Astrocyte of the spinal cord (primary cell): Measurements from ENCODE around the gene SIAH2.

Source experiments
- DNase-seq: peaks from one replicate; pipeline ENCODE4 v3.0.0; 2011; ENCODE audit warnings: low read depth, low spot score
- H3K4me3 ChIP-seq: 2 replicates; pipeline ENCODE4 v1.5.1; 2011; ENCODE audit warnings: low read depth, mild to moderate bottlenecking, low read length, moderate library complexity
- in situ Hi-C: cut with HindIII; loops from 2 replicates; pipeline ENCODE4 v1.10.0; 2017; ENCODE audit warnings: low sequenced_read_pairs
- TF ChIP-seq, protein P1 (sequence below): IDR thresholded peaks from 2 replicates; pipeline ENCODE4 v1.5.1; 2012; ENCODE audit warnings: low read depth, mild to moderate bottlenecking, low read length, inconsistent platforms

The SIAH2 gene

GRCh38 chr3:150760431-150761200, 2.4 kb downstream of the SIAH2 start:
- H3K4me3 ChIP-seq = peak overlapping the region; percentile 86
- TF ChIP-seq, protein P1, sequence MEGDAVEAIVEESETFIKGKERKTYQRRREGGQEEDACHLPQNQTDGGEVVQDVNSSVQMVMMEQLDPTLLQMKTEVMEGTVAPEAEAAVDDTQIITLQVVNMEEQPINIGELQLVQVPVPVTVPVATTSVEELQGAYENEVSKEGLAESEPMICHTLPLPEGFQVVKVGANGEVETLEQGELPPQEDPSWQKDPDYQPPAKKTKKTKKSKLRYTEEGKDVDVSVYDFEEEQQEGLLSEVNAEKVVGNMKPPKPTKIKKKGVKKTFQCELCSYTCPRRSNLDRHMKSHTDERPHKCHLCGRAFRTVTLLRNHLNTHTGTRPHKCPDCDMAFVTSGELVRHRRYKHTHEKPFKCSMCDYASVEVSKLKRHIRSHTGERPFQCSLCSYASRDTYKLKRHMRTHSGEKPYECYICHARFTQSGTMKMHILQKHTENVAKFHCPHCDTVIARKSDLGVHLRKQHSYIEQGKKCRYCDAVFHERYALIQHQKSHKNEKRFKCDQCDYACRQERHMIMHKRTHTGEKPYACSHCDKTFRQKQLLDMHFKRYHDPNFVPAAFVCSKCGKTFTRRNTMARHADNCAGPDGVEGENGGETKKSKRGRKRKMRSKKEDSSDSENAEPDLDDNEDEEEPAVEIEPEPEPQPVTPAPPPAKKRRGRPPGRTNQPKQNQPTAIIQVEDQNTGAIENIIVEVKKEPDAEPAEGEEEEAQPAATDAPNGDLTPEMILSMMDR = no peak
- in situ Hi-C loops = no loop called here
- no peak for DNase-seq

DNA sequence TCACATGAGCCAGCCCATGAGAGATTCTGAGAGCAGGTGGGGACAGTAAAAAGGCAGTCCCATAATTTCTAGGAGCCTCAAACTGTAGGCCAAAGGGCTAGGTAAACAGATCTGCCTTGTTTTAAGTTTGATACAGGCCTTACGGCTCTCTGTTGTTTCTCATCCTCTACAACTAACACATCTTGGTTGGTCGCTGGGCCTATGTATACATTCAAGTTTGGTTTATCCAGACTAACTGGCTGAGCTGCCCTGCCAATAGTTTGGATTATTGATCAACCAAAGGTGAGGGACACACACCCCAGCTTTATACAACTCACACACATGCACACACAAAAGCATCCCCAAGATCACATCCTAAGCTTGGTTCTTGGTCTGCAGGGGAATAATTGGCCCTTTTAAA, 3.0 kb downstream of the SIAH2 start:
- DNase-seq = no peak
- TF ChIP-seq, protein P1 = no peak
- peak overlapping the region; percentile 86 for H3K4me3 ChIP-seq
- in situ Hi-C loops = no loop called here

DNA sequence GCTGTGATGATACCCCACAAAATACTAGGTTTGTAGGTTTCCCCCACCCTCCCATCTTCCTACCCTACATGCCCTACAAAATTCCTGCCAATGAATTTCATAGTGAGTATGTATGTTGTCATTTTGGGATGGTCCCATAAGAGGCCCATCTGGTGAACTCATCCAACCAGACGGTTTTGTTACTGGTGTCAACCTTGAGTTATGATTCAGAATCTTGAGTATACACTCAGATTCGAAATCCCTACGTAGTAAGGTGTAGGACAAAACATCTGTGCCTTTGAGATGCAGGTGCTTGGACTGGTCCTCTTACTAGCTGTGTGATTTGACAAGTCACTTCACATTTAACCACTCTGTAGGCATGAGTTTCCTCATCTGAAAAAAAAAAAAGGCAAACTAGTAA, 3.6 kb downstream of the SIAH2 start:
- in situ Hi-C loops = no loop called here
- no peak for DNase-seq
- TF ChIP-seq, protein P1 = no peak
- no peak overlapping the region for H3K4me3 ChIP-seq

DNA sequence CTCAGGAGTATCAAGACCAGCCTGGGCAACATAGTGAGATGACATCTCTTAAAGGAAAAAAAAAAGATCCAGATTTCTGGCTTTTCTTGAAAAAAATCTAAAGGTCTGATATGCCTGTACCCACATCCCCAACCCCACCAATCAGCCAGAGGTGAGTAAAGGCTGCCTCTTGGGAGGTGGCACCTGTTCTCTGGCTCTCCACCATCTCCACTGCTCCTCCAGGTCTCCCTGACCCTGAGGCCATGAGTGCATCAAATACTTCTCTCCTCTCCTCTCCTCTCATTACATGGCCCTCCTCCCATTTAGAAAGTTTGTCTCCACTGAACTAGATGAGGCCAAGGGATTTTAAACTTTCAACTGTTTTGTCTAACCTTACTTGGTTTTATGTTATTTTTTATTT, 5.2 kb downstream of the SIAH2 start:
- TF ChIP-seq, protein P1 = no peak
- in situ Hi-C loops = no loop called here
- no peak overlapping the region for H3K4me3 ChIP-seq
- DNase-seq = no peak

DNA sequence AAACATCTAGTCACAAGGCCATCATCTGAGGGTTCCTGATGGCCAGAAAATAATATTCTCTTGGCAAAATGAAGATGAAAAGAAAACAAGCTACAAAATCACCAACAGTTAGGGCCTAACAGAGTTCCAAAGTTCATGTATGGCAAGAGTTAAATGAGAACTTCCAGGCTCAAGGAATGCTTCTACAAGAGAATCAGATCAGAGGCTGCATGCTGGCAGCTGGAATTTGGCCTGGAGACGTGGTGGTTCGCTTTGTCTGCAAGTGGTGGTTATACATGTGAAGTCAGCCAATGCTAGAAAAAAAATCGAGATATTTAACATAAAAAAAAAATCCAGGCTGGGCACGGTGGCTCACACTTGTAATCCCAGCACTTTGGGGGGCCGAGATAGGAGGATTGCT, 5.6 kb downstream of the SIAH2 start:
- no peak for DNase-seq
- in situ Hi-C loops = no loop called here
- TF ChIP-seq, protein P1 = no peak
- no peak overlapping the region for H3K4me3 ChIP-seq

GRCh38 chr3:150756491-150757059, 6.4 kb downstream of the SIAH2 start:
- no peak for DNase-seq
- TF ChIP-seq, protein P1 = no peak
- no peak overlapping the region for H3K4me3 ChIP-seq
- in situ Hi-C loops = no loop called here
